GM19452 (cell line): ENCODE measurements around the gene AURKAIP1.

Experiments
- ATAC-seq: cut with Tn5 transposase; IDR thresholded peaks from one replicate; pipeline ENCODE4 v1.9.1; 2021; ENCODE audit not compliant: unreplicated experiment

AURKAIP1 gene

GRCh38 chr1:1361982-1362423 lies 13.0 kb downstream of the AURKAIP1 start:
- ATAC-seq, result no peak

- ATAC-seq, result no peak
Observed at GRCh38 chr1:1361233-1361981, 13.6 kb downstream of the AURKAIP1 start.

- ATAC-seq, result no peak
Observed at GRCh38 chr1:1360506-1361169, 14.4 kb downstream of the AURKAIP1 start.

GRCh38 chr1:1359664-1360468 lies 15.1 kb downstream of the AURKAIP1 start:
- ATAC-seq, result no peak

- ATAC-seq, result no peak
Observed at GRCh38 chr1:1359308-1359663, 15.7 kb downstream of the AURKAIP1 start.

- no peak for ATAC-seq
Observed at GRCh38 chr1:1358433-1359271, 16.4 kb downstream of the AURKAIP1 start, which contains the start of gene MXRA8. TSS of gene MXRA8 (minus strand) at chr1:1358555. CDS start at chr1:1358504, 51 bp downstream.

- ATAC-seq, result no peak
Observed at GRCh38 chr1:1357871-1358432, 17.1 kb downstream of the AURKAIP1 start.

- no peak for ATAC-seq
Observed at GRCh38 chr1:1356796-1357401, 18.1 kb downstream of the AURKAIP1 start.

GRCh38 chr1:1356166-1356795 lies 18.7 kb downstream of the AURKAIP1 start:
- no peak for ATAC-seq

GRCh38 chr1:1355416-1355815 lies 19.6 kb downstream of the AURKAIP1 start:
- ATAC-seq, result no peak

GRCh38 chr1:1354271-1355247 lies 20.4 kb downstream of the AURKAIP1 start:
- ATAC-seq, result no peak

- ATAC-seq, result no peak
Observed at GRCh38 chr1:1353389-1354151, 21.4 kb downstream of the AURKAIP1 start.

- ATAC-seq, result no peak
Observed at GRCh38 chr1:1352786-1353388, 22.1 kb downstream of the AURKAIP1 start.

GRCh38 chr1:1351511-1352427 lies 23.2 kb downstream of the AURKAIP1 start:
- ATAC-seq, result no peak

- ATAC-seq, result peak; percentile 56
Observed at GRCh38 chr1:1349256-1350012, 25.6 kb downstream of the AURKAIP1 start, which contains the start of gene DVL1. TSS of gene DVL1 (minus strand) at chr1:1349418. CDS start at chr1:1349065, 353 bp downstream.
